ENCODE results near the gene TRUB2.

Gene TRUB2, protein sequence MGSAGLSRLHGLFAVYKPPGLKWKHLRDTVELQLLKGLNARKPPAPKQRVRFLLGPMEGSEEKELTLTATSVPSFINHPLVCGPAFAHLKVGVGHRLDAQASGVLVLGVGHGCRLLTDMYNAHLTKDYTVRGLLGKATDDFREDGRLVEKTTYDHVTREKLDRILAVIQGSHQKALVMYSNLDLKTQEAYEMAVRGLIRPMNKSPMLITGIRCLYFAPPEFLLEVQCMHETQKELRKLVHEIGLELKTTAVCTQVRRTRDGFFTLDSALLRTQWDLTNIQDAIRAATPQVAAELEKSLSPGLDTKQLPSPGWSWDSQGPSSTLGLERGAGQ

GRCh38 chr9:128322404-128323211 lies at the start of gene TRUB2, which contains the start of gene COQ4:
Gene TRUB2, minus strand, starts transcription at chr9:128322447. Its CDS starts 39 bp downstream, at chr9:128322408.
Gene COQ4, plus strand, starts transcription at chr9:128322839. Its CDS starts 20 bp downstream, at chr9:128322859.
- peak; percentile 98 for DNase-seq

GRCh38 chr9:128371630-128372117 lies 49.4 kb upstream of the TRUB2 start:
- DNase-seq, result no peak

DNA sequence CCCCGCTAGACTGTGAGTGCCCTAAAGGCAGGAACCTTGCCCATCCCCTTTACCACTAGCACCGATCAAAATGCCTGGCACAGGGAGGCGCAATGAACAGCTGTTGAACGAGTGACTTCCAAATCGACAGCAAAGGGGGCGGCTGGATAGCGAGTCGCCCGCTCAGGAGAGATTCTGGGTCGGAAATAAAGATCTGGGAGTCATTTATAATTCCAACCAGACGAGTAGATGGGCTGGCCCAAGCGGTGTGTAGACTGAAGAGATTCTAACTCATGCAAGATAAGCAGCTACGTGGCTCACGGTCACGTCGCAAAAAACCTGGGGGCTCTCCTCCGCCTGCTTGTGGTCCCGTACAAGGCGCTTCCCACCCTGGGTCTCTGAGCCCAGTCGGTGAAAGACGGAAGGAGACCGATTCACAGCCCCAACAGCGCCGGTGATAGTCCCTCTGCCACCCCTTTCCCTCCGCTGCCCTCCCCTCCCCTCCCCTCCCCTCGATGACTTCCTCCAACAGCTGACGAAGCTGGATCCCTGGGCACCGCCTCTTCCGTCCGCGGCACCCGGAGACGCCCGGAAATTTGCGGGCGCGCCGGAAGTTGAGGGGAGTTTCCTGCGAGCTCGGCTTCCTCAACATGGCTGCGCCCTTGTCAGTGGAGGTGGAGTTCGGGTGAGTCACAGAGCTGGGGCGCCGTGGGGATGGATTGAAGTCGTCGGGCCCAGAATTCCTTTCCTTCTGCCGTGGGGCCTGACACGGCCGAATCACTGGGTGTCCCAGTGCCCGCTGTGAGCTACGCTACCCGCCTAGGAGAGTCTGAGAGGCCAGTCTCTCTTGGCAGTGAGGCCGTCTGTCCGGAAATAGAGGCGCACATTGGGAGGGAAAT lies 48.7 kb upstream of the TRUB2 start, which contains the start of gene URM1:
URM1 (plus strand) TSS at position 623 of the 878 bp plus-strand sequence; CDS start at position 630, 7 bp downstream.
- DNase-seq, result peak; percentile 99

DNA sequence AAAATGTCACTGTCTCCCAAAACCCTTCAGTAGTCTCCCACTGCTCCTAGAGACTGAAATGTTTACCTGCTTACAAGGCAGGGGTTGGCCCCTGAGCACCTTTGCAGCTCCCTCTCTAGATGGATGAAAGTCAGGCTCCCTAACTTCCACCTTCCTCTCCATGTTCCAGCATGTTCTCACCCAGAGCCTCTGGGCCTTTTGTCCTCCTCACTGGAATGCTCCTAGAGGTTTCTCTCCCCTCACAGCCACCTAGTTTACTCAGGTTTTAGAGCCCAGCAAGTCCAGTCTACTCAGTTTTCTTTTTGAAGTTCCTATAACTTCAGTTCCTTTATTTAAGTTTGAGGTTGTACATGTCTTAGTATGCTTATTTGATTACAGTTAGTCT lies 48.1 kb upstream of the TRUB2 start:
- DNase-seq, result no peak

- peak; percentile 39 for DNase-seq
Observed at GRCh38 chr9:128369024-128369706, 46.9 kb upstream of the TRUB2 start.

DNA sequence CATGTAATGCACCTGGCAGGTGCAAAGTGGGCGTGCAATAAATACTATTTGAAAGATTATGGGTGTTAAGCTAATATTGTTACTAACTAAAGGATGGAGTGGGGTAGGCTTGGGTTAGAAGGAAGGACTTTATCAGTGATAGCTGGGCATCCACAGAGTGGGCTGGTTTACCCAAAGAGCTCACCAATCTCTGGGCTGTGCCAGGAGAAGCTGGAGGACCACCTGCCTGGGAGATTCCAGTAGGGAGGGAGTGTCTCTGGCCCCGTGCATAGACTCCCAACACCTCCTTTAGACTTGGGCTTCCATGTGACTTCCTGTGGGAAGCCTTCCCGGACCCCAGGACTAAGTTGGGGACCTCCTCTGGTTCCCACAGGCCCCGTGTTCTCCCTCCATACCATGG lies 43.3 kb upstream of the TRUB2 start:
- DNase-seq, result no peak

GRCh38 chr9:128362774-128363173 lies 40.5 kb upstream of the TRUB2 start:
- DNase-seq, result no peak

- peak; percentile 88 for DNase-seq
Observed at GRCh38 chr9:128361986-128362646, 39.9 kb upstream of the TRUB2 start.

DNA sequence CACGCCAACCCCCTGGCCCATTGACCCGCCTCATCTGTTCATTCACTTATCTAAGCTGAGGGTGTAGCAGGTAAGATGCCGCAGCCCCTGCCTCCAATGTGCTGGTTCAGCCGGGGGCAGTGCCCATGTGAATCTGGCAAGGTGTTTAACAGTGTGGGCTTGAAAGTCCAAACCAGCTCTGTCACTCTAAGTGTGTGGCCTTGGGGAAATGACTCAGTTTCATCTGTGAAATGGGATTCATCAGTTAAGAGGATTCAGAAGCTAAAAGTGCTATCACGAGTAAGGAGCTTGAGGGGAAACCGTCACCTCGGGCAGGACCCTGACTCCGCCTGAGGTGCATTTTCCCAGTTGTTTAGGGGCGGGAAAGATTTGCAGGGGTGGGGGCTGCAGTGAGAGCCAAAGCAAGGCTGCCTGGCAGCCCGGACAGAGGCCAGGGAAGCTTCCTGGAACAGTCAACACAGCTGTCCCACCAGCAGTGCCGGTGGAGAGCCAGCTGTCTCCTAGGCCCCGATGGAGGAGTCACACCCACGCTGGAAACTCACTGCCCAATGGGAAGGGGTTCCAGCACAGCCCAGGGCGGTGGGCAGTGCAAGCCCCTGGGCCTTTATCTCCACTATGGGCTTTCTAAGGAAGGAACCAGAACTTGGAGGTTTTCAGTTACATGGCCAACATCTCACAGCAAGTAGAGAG lies 39.2 kb upstream of the TRUB2 start:
- no peak for DNase-seq

DNA sequence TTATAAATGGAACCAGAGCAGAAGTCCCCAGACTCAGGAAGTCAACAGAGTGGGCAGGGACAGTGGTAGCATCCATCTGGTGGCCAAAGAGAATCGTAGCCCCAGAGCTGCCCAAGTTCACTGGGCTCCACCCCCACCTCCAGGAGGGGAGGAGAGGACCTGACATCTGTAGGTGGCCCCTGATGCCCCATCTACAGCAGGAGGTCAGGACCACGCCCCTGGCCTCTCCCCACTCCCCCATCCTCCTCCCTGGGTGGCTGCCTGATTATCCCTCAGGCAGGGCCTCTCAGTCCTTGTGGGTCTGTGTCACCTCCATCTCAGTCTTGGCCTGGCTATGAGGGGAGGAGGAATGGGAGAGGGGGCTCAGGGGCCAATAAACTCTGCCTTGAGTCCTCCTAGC lies 38.6 kb upstream of the TRUB2 start:
- no peak for DNase-seq

- no peak for DNase-seq
Observed at GRCh38 chr9:128358861-128359260, 36.6 kb upstream of the TRUB2 start.

DNA sequence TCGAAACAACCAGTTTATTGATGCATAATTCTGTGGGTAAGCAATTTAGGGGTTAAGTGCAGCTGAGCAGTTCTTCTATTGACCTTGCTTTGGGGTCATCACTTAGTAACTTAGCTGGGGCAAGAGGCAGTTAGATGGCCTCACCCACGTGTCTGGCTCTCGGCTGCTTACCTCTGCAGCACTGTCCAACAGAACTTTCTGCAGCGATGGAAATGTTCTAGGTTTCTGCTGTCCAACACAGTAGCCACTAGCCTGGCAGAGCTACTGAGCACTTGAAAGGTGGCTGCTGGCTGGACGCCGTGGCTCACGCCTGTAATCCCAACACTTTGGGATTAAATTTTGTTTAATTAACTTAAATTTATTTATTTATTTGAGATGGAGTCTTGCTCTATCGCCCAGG lies 35.8 kb upstream of the TRUB2 start:
- DNase-seq, result no peak

DNA sequence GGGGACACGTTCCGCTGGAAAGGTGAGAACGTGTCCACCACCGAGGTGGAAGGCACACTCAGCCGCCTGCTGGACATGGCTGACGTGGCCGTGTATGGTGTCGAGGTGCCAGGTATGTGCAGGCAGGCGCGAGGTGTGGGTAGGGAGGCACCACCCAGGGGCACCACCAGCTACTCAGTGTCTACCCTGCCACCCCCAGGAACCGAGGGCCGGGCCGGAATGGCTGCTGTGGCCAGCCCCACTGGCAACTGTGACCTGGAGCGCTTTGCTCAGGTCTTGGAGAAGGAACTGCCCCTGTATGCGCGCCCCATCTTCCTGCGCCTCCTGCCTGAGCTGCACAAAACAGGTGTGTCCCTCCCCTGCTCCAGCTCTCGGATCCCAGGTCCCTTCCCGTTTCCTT lies 33.2 kb upstream of the TRUB2 start:
- no peak for DNase-seq

DNA sequence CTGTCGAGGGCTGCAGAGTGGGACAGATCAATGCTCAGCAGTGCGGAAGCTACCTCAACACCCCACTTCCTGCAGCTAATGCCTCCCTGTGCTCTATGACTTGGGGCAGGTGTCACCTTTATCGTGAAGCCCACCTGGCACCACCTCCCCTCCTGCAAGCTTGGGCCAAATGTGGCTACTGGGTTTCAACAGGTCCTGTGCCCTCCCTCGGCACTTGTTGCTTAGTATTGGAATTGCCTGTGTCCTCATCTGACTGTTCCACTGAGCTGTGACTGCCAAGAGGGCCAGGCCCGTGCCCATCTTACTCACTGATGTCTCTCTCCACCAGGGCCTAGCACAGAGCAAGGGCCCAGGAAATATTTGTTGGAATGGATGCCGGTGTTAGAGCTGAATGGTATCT lies 27.5 kb upstream of the TRUB2 start:
- DNase-seq, result no peak

DNA sequence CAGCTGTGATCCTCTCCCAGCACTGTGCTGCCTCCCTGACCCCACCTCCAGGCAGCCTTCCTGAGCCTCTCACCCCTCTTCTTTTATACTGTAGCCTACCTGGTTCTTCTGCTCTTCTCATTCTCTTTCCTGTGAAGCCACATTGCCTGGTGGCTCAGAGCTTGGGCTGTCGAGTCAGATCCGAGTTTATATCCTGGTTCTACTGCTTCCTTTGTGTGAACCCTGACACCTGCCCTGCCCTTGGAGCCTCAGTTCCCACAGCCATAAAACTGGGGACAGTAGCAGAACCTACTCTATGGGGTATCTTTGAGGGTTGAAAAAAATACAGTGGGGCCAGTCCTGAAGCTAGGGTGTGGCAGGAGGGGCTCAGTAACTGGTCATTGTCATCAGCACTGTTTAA lies 26.9 kb upstream of the TRUB2 start:
- no peak for DNase-seq

DNA sequence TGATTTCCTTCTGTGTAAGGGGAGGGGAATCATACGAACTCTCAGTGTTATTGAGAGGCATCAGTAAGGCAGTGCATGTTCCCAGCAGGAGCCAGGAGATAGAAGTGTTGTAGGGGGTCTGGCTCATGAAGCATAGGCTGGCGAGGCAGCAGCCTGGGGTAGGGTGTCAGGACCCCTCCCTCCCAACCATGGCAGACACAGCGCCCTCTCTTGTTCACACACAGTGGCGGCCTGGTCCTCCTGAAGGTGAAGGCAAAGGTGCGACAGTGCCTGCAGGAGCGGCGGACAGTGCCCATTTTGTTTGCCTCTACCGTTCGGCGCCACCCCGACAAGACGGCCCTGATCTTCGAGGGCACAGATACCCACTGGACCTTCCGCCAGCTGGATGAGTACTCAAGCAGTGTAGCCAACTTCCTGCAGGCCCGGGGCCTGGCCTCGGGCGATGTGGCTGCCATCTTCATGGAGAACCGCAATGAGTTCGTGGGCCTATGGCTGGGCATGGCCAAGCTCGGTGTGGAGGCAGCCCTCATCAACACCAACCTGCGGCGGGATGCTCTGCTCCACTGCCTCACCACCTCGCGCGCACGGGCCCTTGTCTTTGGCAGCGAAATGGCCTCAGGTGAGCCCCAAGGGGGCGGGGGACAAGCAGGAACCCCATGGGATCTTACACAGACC lies 22.8 kb upstream of the TRUB2 start:
- no peak for DNase-seq

DNA sequence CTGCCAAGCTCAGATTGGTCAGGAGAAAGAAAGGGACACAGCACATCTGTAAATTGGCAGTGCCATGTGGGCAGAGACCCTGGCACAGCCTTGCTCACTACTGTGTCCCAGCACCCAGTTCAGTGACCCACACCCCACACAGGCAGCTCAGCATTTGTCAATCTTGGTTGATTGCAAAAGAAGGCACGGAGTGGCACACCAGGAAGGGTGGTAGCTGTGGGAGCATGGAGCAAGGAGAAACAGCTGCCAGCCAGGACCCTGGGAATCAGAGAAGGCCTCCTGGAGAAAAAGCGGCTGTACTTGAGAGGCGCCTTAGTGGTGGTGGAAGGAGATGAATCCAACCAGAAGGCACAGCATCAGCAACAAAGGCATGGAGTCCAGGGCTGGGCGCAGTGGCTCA lies 21.6 kb upstream of the TRUB2 start:
- no peak for DNase-seq

DNA sequence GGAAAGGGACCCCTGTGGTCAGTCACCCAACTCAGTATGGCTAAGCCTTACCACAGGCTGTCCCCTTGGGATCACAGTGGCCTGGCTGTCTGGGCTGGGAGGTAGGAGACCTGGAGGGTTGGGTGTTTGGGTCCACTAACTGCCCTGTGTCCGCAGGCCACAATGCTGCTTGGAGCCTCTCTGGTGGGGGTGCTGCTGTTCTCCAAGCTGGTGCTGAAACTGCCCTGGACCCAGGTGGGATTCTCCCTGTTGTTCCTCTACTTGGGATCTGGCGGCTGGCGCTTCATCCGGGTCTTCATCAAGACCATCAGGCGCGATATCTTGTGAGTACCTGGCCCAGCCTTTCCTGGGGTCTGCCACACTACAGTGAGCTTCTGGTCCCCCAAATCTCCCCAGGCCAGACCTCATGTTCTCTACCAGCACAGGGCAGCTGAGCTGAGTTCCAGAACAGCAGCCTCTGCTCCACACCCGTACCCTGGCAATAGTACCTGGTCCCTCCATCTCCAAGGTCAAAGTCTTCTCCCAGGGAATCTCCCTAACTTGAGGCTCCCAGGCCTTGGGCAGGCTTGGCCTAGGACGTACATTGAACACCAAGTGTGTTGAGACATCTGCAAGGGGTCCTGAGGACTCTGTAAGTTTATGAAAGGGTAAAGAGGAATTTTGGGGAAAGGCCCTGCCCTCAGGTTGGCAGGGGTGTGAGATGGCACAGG lies 20.9 kb upstream of the TRUB2 start:
- DNase-seq, result no peak

DNA sequence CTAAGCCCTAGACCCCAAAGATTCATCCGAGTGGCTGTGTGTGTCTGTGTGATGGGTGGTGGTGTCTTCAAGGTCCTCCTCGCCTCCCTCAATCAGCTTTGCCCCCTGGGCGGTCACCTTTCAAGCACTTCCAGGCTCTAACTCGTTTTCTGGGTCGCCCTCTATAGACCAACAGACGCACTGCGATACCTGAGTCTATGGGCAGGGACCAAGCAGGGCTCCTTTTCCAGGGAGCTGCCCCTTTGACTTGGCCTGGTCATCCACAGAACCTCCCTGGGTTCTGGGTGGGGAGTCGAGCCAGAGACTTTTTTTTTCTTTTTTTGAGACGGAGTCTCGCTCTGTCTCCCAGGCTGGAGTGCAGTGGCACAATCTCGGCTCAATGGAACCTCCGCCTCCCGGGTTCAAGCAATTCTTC lies 19.2 kb upstream of the TRUB2 start:
- DNase-seq, result peak; percentile 91

Measured in hematopoietic multipotent progenitor cell treated with erythropoietin and hydrocortisone succinate and interleukin-3 and kit ligand, for 4 days (in vitro differentiated cells).